GM19438 (cell line): ENCODE data around the gene ZNF350.
A peak's percentile ranks its signal among the peaks of the same experiment; 100 is the strongest.
"Not testable (repeated sequence)": the region's sequence is repeated elsewhere in the genome, so short reads cannot be mapped to it uniquely, and the experiment has no call there.

Experiments
- ATAC-seq: cut with Tn5 transposase; IDR thresholded peaks from one replicate; pipeline ENCODE4 v1.9.1; 2021; ENCODE audit warnings: low read depth; ENCODE audit not compliant: unreplicated experiment

The ZNF350 gene

DNA sequence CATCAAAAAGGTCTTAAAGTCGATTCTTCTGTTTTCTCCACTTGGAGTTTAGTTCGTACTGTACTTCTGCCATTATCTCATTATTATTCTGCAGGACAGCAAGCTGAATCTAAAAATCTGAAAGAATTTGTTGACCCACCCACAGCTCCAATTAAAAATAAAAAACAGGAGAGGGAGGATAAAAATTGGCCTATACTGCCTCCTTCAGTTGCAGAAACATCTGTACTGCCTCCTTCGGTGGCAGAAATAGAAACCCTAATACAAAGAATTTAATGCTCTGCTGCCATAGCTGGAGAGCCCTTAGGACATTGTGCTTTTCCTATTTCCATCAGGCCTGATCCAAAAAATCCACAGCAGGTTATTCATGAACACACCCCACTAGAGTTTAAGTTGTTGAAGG, 9.8 kb downstream of the ZNF350 start:
- no peak for ATAC-seq

DNA sequence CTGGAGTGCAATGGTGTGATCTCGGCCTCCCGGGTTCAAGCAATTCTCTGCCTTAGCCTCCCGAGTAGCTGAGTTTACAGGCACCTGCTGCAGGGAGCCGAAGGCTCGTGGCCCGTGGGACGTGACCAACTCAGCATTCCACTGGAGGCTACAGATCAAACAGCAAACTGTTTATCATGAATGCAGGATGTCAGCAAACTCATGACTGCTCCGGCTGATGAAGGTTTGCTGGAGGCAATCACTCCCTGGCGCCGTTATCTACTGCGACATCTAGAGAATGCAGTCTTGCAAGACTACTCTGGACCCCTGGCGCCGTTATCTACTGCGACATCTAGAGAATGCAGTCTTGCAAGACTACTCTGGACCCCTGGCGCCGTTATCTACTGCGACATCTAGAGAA, 10.9 kb downstream of the ZNF350 start:
- not testable (repeated sequence) for ATAC-seq

DNA sequence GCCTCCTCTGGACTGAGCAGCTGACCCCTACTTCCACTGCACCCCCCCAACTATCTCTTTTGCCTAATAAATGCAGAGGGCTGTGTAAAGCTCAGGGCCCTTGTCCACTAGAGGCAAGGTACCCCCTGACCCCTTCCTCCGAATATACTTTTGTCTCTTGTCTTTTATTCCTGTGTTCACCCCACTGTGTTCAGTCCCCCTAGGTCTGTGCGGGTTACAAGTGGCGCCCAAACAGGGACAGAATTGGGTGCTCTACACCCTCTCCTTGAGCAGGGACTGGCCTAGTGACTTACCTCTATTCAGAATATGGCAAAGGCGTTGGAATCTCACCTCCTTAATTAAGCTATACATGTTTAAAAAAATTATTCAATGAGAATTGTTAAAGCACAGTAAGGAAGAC, 15.0 kb downstream of the ZNF350 start:
- ATAC-seq: no peak

DNA sequence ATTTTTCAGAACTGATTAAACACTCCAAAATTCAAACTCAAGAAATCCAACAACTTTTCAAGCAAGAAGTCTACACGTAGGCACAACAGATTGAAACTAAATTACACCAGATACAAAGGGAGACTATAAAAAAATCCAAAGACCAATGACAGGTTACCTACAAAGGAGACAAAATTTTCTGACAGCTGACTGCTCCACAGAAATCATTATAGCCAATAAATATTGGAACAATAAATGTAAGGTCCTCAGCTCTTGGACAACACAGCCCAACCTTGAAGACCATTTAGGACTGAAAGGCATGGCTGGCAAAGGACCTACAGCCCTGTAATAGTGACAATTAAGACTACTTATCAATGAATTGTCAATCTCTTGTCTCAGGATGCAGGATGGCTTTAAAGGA, 15.9 kb downstream of the ZNF350 start:
- ATAC-seq: no peak

DNA sequence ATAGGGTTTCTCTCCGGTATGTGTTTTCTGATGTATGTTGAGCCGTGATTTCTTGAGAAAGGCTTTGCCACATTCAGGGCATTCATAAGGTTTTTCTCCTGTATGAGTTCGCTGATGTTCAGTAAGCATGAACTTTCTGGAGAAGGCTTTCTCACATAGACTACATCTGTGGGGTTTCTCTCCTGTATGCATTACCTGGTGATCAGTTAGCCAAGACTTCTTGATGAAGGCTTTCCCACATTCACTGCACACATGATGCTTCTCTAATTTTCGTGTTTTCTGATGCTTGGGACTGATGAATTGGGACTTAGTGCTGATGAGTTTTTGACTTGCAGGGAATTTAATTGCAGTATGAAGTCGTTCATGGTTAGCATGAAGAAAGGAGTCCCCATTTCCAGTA, 21.1 kb downstream of the ZNF350 start:
- no peak for ATAC-seq

DNA sequence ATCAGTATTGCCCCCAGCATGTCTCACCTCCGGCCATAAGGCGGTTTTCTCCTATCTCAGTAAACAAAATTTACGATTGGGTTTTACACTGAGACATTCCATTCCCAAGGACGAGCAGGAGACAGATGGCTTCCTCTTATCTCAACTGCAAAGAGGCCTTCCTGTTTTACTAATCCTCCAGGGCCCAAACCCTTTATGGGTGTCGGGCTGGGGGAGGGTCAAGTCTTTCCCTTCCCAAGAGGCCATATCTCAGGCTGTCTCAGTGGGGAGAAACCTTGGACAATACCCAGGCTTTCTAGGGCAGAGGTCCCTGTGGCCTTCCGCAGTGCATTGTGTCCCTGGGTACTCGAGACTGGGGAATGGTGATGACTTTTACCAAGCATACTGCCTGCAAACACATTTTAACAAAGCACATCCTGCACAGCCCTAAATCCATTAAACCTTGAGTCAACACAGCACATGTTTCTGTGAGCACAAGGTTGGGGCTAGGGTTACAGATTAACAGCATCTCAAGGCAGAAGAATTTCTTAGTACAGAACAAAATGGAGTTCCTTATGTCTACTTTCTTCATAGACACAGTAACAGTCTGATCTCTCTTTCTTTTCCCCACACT, 25.9 kb downstream of the ZNF350 start:
- not testable (repeated sequence) for ATAC-seq

DNA sequence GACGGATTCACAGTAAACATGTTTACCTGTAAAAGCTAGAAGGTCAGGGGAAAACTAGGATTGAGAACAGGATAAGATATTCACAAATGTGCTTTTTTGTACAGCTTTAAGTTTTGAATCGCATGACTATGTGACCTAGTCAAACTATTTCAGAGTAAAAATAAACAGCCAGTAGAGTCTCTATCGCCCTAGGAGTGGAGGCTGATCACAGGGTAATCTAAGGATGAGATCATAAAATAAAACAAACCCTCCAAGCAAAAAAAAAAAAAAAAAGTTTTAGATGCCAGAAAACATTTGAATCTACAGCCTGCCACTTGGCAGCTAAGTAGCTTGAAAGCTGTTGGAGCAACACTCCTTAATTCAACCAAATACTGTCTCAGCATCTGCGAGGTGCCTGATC, 26.8 kb downstream of the ZNF350 start:
- no peak for ATAC-seq

DNA sequence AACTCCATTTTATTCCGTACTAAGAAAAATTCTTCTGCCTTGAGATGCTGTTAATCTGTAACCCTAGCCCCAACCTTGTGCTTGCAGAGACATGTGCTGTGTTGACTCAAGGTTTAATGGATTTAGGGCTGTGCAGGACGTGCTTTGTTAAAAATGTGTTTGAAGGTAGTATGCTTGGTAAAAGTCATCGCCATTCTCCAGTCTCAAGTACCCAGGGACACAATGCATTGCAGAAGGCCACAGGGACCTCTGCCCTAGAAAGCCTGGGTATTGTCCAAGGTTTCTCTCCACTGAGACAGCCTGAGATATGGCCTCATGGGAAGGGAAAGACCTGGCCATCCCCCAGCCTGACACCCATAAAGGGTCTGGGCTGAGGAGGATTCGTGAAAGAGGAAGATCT, 28.8 kb downstream of the ZNF350 start:
- not testable (repeated sequence) for ATAC-seq

DNA sequence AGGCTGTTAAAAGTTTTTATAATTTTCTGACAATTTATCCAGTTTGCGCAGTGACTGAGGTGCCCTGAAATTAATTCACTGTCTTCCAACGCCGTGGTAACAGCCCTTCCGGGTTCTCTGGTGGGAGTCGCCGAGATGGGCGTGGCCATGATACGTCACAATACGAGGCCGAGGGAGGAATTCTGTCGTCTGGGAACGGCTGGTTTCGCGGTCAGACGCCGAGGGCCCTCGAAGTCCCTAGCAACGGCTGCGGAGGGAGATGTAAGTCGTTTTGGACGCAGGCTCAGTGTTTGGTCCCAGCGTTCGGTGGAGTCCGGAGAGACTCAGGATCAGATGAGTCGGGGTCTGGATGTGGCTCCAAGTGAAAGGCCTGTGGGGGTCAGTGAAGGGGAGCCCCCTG, 37.7 kb downstream of the ZNF350 start:
- ATAC-seq: no peak

DNA sequence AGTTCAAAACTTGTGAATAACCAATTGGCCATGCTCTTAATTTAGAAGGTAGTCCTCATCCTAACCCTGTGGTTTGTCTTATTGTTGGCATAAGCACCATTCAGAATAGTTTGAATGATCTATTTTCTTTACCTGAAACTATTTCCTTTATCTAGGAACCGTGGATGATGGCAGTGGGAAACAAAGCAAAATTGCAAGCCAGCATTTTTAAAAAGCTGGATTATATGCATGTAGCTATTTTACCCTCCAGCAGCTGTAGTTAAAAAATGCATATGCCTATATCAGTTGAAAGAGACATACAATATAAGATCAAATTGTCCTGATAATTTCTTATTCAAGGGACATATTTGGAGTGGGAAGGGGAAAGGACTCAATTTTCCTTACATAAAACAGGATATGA, 40.0 kb downstream of the ZNF350 start:
- no peak for ATAC-seq

DNA sequence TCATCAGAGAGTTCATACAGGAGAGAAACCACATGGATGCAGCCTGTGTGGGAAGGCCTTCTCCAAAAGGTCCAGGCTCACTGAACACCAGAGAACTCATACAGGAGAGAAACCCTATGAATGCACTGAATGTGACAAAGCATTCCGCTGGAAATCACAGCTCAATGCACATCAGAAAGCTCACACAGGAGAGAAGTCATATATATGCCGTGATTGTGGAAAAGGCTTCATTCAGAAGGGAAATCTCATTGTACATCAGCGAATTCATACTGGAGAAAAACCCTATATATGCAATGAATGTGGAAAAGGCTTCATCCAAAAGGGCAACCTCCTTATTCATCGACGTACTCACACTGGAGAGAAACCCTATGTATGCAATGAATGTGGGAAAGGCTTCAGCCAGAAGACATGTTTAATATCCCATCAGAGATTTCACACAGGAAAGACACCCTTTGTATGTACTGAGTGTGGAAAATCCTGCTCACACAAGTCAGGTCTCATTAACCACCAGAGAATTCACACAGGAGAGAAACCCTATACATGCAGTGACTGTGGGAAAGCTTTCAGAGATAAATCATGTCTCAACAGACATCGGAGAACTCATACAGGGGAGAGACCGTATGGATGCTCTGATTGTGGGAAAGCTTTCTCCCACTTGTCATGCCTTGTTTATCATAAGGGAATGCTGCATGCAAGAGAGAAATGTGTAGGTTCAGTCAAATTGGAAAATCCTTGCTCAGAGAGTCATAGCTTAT, 41.7 kb downstream of the ZNF350 start:
- no peak for ATAC-seq

DNA sequence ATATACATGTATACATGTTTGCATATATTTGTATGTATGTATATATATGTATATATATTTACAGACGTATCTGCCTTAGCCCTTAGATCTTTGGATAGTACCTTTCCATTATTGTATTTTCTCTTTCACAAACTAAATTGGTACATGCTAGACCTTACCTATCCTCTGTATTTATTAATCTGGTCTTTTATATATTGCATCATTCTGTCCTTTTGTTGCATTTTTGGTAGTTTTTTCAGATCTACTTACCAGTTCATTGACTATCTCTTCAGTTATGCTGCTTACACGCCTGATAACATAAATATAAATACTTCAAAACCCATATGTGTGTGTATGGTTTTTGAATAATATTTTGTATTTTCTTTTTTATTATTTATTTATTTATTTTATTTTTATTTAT, 47.7 kb downstream of the ZNF350 start:
- no peak for ATAC-seq

DNA sequence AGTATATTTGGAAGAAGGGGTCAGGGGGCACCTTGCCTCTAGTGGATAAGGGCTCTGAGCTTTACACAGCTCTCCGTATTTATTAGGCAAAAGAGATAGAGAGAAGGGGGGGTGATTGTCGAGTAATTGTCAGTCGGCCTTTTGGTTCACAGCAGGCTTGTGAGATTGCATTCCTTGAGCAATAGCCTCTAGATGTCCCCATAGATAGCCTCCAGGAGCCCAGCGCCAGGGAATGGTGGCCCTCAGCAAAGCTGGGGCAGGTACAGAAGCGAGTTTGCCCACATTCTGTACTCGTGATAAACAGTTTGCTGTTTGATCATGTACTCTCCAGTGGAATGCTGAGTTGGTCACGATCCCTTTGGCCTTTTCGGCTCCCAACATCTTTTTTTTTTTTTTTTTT, 54.7 kb downstream of the ZNF350 start:
- no peak for ATAC-seq

DNA sequence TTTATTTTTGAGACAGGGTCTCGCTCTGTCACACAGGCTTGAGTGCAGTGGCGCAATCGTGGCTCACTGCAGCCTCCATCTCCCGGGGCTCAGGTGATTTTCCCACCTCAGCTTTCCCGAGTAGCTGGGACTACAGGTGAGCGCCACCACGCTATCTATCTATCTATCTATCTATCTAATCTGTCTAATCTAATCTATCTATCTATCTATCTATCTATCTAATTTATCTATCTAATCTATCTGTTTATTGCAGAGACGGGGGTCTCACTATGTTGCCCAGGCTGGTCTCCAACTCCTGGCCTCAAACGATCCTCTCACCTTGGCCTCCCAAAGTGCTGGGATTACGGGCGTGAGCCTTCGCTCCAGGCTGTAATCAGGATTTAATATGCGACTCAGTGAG, 58.8 kb downstream of the ZNF350 start:
- ATAC-seq: no peak

DNA sequence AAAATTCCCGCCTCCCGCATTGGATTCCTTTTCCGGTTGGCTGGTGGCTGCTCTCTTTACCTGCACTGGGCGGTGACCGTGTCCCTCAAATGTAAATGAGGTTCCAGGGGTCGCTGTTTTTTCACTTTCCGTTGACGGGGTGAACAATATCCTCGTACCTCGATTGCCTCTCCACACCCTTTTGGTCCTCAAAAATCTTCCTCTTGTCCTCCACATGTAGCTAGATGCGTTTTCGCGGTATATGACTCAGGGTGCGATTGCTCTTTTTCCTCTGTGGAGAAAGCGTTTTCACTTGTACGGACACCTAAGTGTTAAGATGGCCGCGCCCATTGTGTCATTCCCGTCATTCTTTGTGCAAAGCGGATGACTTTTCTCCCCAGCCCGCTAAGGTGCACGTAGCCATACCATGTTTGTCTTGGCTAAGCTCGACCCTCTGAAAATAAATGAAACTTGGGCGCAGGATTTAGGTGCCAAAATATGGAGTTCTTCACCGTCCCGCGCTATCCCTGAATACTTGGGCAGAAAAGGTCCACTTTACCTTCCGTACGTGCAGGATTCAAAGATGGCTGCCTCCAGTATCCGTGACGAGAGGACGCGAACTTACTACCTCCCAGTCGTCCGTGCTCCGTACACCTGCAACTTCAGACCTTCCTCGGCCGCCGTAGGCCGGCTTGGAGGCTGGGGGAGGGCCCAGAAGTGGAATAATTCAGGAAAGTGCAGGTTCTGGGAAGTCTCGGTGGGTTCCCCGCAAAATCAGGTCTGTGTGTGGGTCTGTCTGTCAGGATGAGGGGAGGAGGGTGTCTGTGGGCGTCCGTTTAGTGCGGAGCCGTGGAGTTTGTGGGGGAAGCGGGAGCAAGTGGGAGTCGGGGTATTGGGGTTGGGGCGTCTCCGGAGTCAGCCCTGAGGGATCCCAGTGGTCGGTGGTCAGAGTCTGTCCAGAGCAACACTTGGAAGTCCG, 59.6 kb downstream of the ZNF350 start, which contains the start of gene ZNF613:
Gene ZNF613, plus strand, starts transcription at position 689 of the 958 bp plus-strand sequence. CDS start 8,749 bp downstream, outside the sequence.
- ATAC-seq: peak; percentile 82

DNA sequence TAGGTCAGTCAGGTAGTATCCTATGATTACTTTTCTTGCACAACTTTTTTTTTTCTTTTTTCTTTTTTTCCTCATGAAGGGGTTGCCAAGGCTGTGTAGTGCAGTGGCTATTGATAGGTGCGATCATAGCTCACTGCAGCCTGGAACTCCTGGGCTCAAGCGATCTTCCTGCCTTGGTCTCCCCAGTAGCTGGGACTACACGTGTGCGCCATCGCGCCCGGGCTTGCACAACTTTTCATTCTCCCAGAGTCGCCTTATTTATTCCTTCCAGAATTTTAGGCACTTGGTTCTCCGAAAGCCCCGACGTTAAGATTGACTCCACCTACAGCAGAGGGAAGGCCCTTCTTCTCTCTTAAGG, 60.2 kb downstream of the ZNF350 start:
- no peak for ATAC-seq

DNA sequence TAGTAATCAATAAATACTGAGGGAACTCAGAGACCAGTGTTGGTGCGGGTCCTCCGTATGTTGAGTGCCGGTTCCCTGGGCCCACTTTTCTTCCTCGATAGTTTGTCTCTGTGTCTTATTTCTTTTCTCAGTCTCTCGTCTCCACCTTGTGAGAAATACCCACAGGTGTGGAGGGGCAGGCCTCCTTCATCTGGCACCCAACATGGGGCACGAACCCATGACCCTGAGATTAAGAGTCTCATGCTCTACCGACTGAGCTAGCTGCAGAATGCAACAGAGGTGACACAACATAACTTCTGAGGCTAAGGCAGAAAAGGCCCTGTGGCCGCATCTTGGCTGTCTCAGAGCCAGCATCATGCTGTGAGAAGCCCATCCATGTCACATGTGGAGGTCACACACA, 64.7 kb downstream of the ZNF350 start:
- ATAC-seq: no peak

DNA sequence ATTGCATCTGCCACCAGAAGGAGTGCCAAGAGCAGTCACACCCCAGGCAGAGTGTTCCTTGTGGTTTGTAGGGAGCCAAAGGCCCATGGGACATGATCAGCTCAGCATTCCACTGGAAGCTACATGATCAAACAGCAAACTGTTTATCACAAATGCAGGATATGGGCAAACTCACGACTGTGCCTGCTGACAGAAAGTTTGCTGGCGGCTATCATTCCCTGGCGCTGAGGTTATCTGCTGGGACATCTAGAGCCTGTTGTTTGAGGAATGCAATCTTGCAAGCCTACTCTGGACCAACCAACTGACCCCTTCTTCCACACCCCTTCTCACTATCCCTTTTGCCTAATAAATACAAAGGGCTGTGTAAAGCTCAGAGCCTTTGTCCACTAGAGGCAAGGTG, 67.0 kb downstream of the ZNF350 start:
- no peak for ATAC-seq

DNA sequence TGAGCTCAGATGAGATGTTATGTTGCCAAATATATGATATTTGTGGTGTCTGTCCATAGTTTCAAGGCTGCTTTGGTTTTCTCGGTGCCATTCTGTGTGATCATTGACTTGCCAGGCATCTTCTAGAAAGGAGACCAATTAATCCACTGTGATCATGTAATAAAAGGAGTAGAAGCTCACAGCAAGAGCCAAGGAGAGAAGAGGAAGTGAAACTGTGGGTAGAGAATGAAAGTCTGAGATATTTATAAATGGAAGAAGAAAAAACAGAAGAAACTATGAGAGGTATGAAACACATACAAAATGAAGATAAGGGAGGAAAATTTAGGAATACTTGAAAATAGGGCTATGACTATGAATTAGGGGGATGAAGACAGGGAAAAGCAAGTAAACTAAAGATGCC, 70.5 kb downstream of the ZNF350 start:
- ATAC-seq: no peak

DNA sequence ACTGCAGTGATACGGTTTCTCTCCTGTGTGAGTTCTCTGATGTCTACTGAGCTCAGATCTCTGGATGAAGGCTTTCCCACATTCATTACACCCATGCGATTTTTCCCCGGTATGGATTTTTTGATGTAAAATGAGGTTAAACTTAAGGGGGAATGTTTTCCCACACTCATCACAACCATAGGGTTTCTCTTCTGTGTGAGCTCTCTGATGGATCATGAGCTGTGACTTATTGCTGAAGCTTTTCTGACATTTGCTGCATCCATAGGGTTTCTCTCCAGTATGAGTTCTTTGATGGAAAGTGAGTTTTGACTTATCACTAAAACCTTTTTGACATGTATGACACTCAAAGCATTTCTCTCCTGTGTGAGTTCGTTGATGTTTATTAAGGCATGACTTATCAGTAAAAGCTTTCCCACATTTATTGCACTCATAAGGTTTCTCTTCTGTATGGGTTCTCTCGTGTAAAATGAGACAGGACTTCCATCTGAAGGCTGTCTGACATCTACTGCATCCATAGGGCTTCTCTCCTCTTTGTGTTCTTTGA, 71.2 kb downstream of the ZNF350 start:
- ATAC-seq: no peak
